OCI-LY1 (cell line): Measurements from ENCODE around the gene ADCK1.

Experiments
- CTCF ChIP-seq: fragments of 200-600 bp; sonication (generic), shearing (Covaris generic); IDR thresholded peaks from 2 replicates; pipeline ENCODE4 v1.5.1; 2017; ENCODE audit warnings: mild to moderate bottlenecking, antibody characterized with exemption, low read length, moderate library complexity, mixed read lengths
- EZH2 ChIP-seq: fragments of 200-600 bp; sonication (generic), shearing (Covaris generic); IDR thresholded peaks from 2 replicates; pipeline ENCODE4 v1.8.0; 2017; ENCODE audit warnings: borderline replicate concordance, mixed run types, mild to moderate bottlenecking, antibody characterized with exemption, low read length, moderate library complexity, mixed read lengths

GRCh38 chr14:77805706-77806105 lies 5.8 kb downstream of the ADCK1 start:
- TF ChIP-seq CTCF (no peak), EZH2 (no peak)
